UCSD-AML1 (cell line): Measurements from ENCODE around the gene TRAFD1.

Experiments used
- DNase-seq: peaks from one replicate; lab custom pipeline; 2025; ENCODE audit not compliant: unreplicated experiment; lab: John Stamatoyannopoulos, UW

TRAFD1 gene

DNA sequence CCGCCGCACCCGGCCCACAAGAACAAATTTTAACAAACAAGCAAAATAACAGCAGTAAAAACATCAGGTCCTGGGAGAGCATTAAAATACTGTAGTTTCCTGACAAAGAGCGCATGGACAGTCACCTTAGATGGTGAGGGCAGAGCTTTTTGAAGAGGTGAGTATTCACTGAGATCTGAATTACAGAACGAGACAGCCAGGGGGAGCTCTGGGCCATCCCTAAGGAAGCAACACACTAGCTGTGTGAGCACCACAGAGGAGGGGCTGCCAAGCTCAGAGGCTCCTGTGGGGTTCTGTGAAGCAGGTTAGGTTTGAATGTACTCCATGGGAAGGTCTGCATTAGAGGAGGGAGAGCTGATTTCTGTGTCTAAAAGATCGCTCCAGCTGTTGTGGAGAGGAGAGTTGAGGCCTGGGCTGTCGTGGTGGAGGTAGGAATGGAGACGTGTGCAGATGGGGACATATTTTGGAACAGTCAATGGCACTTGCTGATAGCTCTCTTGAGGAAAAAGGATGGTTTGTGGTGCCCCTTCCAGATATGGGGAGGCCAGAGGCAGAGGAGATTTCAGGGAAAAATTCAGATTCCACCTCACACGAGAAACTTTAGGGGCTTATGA, 72.9 kb downstream of the TRAFD1 start:
- peak; percentile 46 for DNase-seq

DNA sequence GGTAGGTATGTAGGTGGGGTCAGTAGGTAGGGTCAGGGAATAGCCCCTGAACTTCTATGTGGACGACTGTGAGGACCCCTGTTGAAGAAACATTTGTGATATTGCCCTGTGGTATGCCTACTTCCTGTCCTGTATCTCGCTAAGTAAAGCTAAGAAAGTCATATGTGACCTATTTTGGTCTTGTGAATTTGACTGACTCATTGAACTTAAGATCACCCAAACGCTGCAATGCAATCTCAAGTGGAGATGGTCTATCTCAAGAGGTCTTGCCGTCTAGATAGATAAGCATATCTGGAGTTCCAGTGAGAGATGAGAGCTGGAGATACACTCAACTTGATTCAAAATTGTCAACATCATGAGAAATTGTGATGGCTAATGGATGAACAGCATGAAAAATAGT, 73.8 kb downstream of the TRAFD1 start:
- DNase-seq, result no peak
